OCI-M2 (cell line): Measurements from ENCODE around the gene CNPY1.
"Not testable (repeated sequence)": the region's sequence is repeated elsewhere in the genome, so short reads cannot be mapped to it uniquely, and the experiment has no call there.

Experiments used
- DNase-seq: peaks from one replicate; lab custom pipeline; 2025; ENCODE audit not compliant: unreplicated experiment; lab: John Stamatoyannopoulos, UW

Gene CNPY1

GRCh38 chr7:155534691-155535090 lies 11.7 kb downstream of the CNPY1 start:
- DNase-seq, result no peak

- no peak for DNase-seq
Observed at GRCh38 chr7:155533827-155534690, 12.3 kb downstream of the CNPY1 start.

GRCh38 chr7:155533120-155533826 lies 13.1 kb downstream of the CNPY1 start:
- no peak for DNase-seq

GRCh38 chr7:155532792-155533119 lies 13.6 kb downstream of the CNPY1 start:
- DNase-seq, result no peak

GRCh38 chr7:155531681-155532080 lies 14.7 kb downstream of the CNPY1 start:
- no peak for DNase-seq

GRCh38 chr7:155530601-155531000 lies 15.8 kb downstream of the CNPY1 start:
- DNase-seq, result no peak

GRCh38 chr7:155529845-155530244 lies 16.5 kb downstream of the CNPY1 start:
- DNase-seq, result no peak

- no peak for DNase-seq
Observed at GRCh38 chr7:155529346-155529745, 17.0 kb downstream of the CNPY1 start.

- DNase-seq, result no peak
Observed at GRCh38 chr7:155527664-155528063, 18.7 kb downstream of the CNPY1 start.

- DNase-seq, result no peak
Observed at GRCh38 chr7:155526225-155526624, 20.1 kb downstream of the CNPY1 start.

GRCh38 chr7:155524018-155524556 lies 22.3 kb downstream of the CNPY1 start:
- DNase-seq, result no peak

GRCh38 chr7:155523168-155523675 lies 23.1 kb downstream of the CNPY1 start:
- no peak for DNase-seq

- no peak for DNase-seq
Observed at GRCh38 chr7:155521743-155522398, 24.5 kb downstream of the CNPY1 start.

- DNase-seq, result no peak
Observed at GRCh38 chr7:155521007-155521742, 25.2 kb downstream of the CNPY1 start.

GRCh38 chr7:155520114-155520513 lies 26.2 kb downstream of the CNPY1 start:
- no peak for DNase-seq

GRCh38 chr7:155519358-155519757 lies 27.0 kb downstream of the CNPY1 start:
- DNase-seq, result not testable (repeated sequence)

- no peak for DNase-seq
Observed at GRCh38 chr7:155518633-155519032, 27.7 kb downstream of the CNPY1 start.

GRCh38 chr7:155517969-155518368 lies 28.4 kb downstream of the CNPY1 start:
- no peak for DNase-seq

GRCh38 chr7:155517452-155517851 lies 28.9 kb downstream of the CNPY1 start:
- no peak for DNase-seq

- no peak for DNase-seq
Observed at GRCh38 chr7:155516466-155516865, 29.9 kb downstream of the CNPY1 start.

GRCh38 chr7:155515318-155515717 lies 31.0 kb downstream of the CNPY1 start:
- DNase-seq, result no peak
